ENCODE measurements around the gene MORF4L1.
A peak's percentile ranks its signal among the peaks of the same experiment; 100 is the strongest.

The MORF4L1 gene

GRCh38 chr15:78914027-78914764, 41.5 kb downstream of the MORF4L1 start:
- peak; percentile 42 for DNase-seq (ENCODE audit: low read depth)
- TF ChIP-seq POLR2A (IDR thresholded peaks at IDR 0.05; ENCODE audit: extremely low read depth, insufficient read length) (no peak), CTCF (IDR thresholded peaks at IDR 0.05; ENCODE audit: low read depth, low read length) (peak; percentile 39), MYC (IDR thresholded peaks at IDR 0.05; ENCODE audit: low read depth, low read length) (peak; percentile 29; the same call in 1 of the 2 replicates), MAX (IDR thresholded peaks at IDR 0.05; ENCODE audit: low read depth, low read length) (peak; percentile 90)
- H3K4me3 ChIP-seq (ENCODE audit: low read depth, low read length): no peak overlapping the region

GRCh38 chr15:78915341-78916087, 42.8 kb downstream of the MORF4L1 start:
- DNase-seq (ENCODE audit: low read depth): peak; percentile 95
- no peak overlapping the region for H3K4me3 ChIP-seq (ENCODE audit: low read depth, low read length)
- no peak for TF ChIP-seq CTCF (IDR thresholded peaks at IDR 0.05; ENCODE audit: low read depth, low read length)
- peak; percentile 73 for TF ChIP-seq MYC (IDR thresholded peaks at IDR 0.05; ENCODE audit: low read depth, low read length)
- no peak for TF ChIP-seq POLR2A (IDR thresholded peaks at IDR 0.05; ENCODE audit: extremely low read depth, insufficient read length)
- peak; percentile 87 for TF ChIP-seq MAX (IDR thresholded peaks at IDR 0.05; ENCODE audit: low read depth, low read length)

GRCh38 chr15:78916088-78916487, 43.4 kb downstream of the MORF4L1 start:
- no peak for DNase-seq (ENCODE audit: low read depth)
- TF ChIP-seq CTCF (IDR thresholded peaks at IDR 0.05; ENCODE audit: low read depth, low read length) (no peak), POLR2A (IDR thresholded peaks at IDR 0.05; ENCODE audit: extremely low read depth, insufficient read length) (no peak), MYC (IDR thresholded peaks at IDR 0.05; ENCODE audit: low read depth, low read length) (no peak), MAX (IDR thresholded peaks at IDR 0.05; ENCODE audit: low read depth, low read length) (no peak)
- no peak overlapping the region for H3K4me3 ChIP-seq (ENCODE audit: low read depth, low read length)

- TF ChIP-seq MAX (IDR thresholded peaks at IDR 0.05; ENCODE audit: low read depth, low read length): no peak
- TF ChIP-seq POLR2A (IDR thresholded peaks at IDR 0.05; ENCODE audit: extremely low read depth, insufficient read length): no peak
- no peak for TF ChIP-seq MYC (IDR thresholded peaks at IDR 0.05; ENCODE audit: low read depth, low read length)
- no peak for TF ChIP-seq CTCF (IDR thresholded peaks at IDR 0.05; ENCODE audit: low read depth, low read length)
- no peak for DNase-seq (ENCODE audit: low read depth)
- H3K4me3 ChIP-seq (ENCODE audit: low read depth, low read length): no peak overlapping the region
Measured at GRCh38 chr15:78917888-78918287, 45.2 kb downstream of the MORF4L1 start.

GRCh38 chr15:78921517-78921916, 48.8 kb downstream of the MORF4L1 start:
- TF ChIP-seq CTCF (IDR thresholded peaks at IDR 0.05; ENCODE audit: low read depth, low read length) (no peak), MYC (IDR thresholded peaks at IDR 0.05; ENCODE audit: low read depth, low read length) (no peak), MAX (IDR thresholded peaks at IDR 0.05; ENCODE audit: low read depth, low read length) (peak; percentile 46; the same call in 1 of the 2 replicates)
- no peak overlapping the region for H3K4me3 ChIP-seq (ENCODE audit: low read depth, low read length)
- DNase-seq (ENCODE audit: low read depth): no peak
